SK-N-SH treated with all-trans-retinoic acid at 6 μM for 48 hours (cell line): ENCODE measurements around the gene CRYBA4.

ENCODE experiments used
- ATAC-seq: fragments of 200-7000 bp; cut with Tn5 transposase; 3 replicates; pipeline ENCODE4 v1.9.1; 2020; ENCODE audit warnings: mild to moderate bottlenecking, moderate library complexity
- ARNTL ChIP-seq: fragments of 450-650 bp; formaldehyde crosslinking; IDR thresholded peaks from 2 replicates; pipeline ENCODE4 v1.5.0; 2020; ENCODE audit warnings: low read depth, mild to moderate bottlenecking, moderate library complexity, borderline replicate concordance
- BACH2 ChIP-seq: fragments of 250-450 bp; sonication (Bioruptor Pico); IDR thresholded peaks from 2 replicates; pipeline ENCODE4 v1.9.0; 2021; ENCODE audit warnings: mild to moderate bottlenecking, borderline replicate concordance
- CSDC2 ChIP-seq: fragments of 250-450 bp; sonication (Bioruptor Pico); IDR thresholded peaks from 2 replicates; pipeline ENCODE4 v1.5.0; 2020; ENCODE audit warnings: mild to moderate bottlenecking, moderate library complexity
- ISL1 ChIP-seq: fragments of 250-450 bp; sonication (Bioruptor Pico); IDR thresholded peaks from 2 replicates; pipeline ENCODE4 v2.1.2; 2022; ENCODE audit warnings: mild to moderate bottlenecking, moderate library complexity
- OSR1 ChIP-seq: fragments of 250-450 bp; sonication (Bioruptor Pico); IDR thresholded peaks from 2 replicates; pipeline ENCODE4 v1.8.0; 2022; ENCODE audit warnings: moderate library complexity, mild to moderate bottlenecking, inconsistent platforms
- PPARA ChIP-seq: fragments of 250-450 bp; sonication (Bioruptor Pico); IDR thresholded peaks from 2 replicates; pipeline ENCODE4 v1.5.0; 2020; ENCODE audit warnings: mild to moderate bottlenecking, borderline replicate concordance
- TCF4 ChIP-seq: fragments of 250-450 bp; sonication (Bioruptor Pico); IDR thresholded peaks from 2 replicates; pipeline ENCODE4 v1.8.0; 2021; ENCODE audit warnings: mild to moderate bottlenecking, moderate library complexity, borderline replicate concordance
- TOX ChIP-seq: fragments of 250-450 bp; sonication (Bioruptor Pico); IDR thresholded peaks from 2 replicates; pipeline ENCODE4 v1.8.0; 2021; ENCODE audit warnings: mild to moderate bottlenecking, moderate library complexity, borderline replicate concordance
- ZC3H10 ChIP-seq: fragments of 250-450 bp; sonication (Bioruptor Pico); IDR thresholded peaks from 2 replicates; pipeline ENCODE4 v1.5.1; 2021; ENCODE audit warnings: mild to moderate bottlenecking, moderate library complexity
- ZFP30 ChIP-seq: fragments of 450-650 bp; formaldehyde crosslinking; IDR thresholded peaks from 2 replicates; pipeline ENCODE4 v1.5.0; 2022; ENCODE audit warnings: mild to moderate bottlenecking, moderate library complexity
- ZNF565 ChIP-seq: fragments of 450-650 bp; formaldehyde crosslinking; conservative IDR thresholded peaks from 2 replicates; pipeline ENCODE4 v1.5.0; 2020; ENCODE audit warnings: low read depth, mild to moderate bottlenecking, moderate library complexity
- ZNF70 ChIP-seq: fragments of 450-650 bp; formaldehyde crosslinking; IDR thresholded peaks from 2 replicates; pipeline ENCODE4 v1.5.0; 2020; ENCODE audit warnings: mild to moderate bottlenecking, moderate library complexity
- TF ChIP-seq, protein P1 (sequence below): fragments of 250-450 bp; sonication (Bioruptor Pico); IDR thresholded peaks from 2 replicates; pipeline ENCODE4 v1.5.0; 2020; ENCODE audit warnings: mild to moderate bottlenecking, moderate library complexity
- TF ChIP-seq, protein P2 (sequence below): fragments of 250-450 bp; sonication (Bioruptor Pico); IDR thresholded peaks from 2 replicates; pipeline ENCODE4 v1.8.0; 2020; ENCODE audit warnings: mild to moderate bottlenecking, moderate library complexity, borderline replicate concordance
- TF ChIP-seq, protein P3 (sequence below): fragments of 250-450 bp; sonication (Bioruptor Pico); IDR thresholded peaks from 2 replicates; pipeline ENCODE4 v1.5.1; 2021; ENCODE audit warnings: mild to moderate bottlenecking, moderate library complexity

CRYBA4 gene

DNA sequence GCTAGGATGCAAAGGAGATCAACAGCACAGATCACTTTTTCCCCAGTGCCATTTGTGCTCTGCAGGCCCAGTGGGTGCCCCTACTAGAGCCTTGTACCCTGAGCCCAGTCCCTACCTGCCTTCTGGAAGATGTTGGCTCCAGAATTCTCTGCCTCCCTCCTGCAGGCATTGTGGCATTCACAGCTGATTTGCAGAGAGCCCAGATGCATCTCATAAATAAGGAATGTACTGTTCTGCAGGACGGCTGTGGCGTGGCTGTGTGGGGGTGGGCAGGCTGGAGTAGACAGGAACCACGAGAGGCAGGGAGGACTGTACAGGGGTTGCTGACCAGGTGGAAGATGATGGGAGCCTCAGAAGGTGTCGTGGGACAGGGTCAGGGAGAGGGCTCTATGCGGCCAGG is 24.4 kb downstream of the CRYBA4 start (continued):
- TF ChIP-seq, protein P1, sequence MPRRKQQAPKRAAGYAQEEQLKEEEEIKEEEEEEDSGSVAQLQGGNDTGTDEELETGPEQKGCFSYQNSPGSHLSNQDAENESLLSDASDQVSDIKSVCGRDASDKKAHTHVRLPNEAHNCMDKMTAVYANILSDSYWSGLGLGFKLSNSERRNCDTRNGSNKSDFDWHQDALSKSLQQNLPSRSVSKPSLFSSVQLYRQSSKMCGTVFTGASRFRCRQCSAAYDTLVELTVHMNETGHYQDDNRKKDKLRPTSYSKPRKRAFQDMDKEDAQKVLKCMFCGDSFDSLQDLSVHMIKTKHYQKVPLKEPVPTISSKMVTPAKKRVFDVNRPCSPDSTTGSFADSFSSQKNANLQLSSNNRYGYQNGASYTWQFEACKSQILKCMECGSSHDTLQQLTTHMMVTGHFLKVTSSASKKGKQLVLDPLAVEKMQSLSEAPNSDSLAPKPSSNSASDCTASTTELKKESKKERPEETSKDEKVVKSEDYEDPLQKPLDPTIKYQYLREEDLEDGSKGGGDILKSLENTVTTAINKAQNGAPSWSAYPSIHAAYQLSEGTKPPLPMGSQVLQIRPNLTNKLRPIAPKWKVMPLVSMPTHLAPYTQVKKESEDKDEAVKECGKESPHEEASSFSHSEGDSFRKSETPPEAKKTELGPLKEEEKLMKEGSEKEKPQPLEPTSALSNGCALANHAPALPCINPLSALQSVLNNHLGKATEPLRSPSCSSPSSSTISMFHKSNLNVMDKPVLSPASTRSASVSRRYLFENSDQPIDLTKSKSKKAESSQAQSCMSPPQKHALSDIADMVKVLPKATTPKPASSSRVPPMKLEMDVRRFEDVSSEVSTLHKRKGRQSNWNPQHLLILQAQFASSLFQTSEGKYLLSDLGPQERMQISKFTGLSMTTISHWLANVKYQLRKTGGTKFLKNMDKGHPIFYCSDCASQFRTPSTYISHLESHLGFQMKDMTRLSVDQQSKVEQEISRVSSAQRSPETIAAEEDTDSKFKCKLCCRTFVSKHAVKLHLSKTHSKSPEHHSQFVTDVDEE (CRISPR knock-in tag), result no peak
- TF ChIP-seq TOX (CRISPR knock-in tag), result no peak
- no peak for TF ChIP-seq CSDC2 (CRISPR knock-in tag)
- no peak for TF ChIP-seq ZC3H10 (CRISPR knock-in tag)
- TF ChIP-seq, protein P2, sequence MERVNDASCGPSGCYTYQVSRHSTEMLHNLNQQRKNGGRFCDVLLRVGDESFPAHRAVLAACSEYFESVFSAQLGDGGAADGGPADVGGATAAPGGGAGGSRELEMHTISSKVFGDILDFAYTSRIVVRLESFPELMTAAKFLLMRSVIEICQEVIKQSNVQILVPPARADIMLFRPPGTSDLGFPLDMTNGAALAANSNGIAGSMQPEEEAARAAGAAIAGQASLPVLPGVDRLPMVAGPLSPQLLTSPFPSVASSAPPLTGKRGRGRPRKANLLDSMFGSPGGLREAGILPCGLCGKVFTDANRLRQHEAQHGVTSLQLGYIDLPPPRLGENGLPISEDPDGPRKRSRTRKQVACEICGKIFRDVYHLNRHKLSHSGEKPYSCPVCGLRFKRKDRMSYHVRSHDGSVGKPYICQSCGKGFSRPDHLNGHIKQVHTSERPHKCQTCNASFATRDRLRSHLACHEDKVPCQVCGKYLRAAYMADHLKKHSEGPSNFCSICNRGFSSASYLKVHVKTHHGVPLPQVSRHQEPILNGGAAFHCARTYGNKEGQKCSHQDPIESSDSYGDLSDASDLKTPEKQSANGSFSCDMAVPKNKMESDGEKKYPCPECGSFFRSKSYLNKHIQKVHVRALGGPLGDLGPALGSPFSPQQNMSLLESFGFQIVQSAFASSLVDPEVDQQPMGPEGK (CRISPR knock-in tag), result no peak
- TF ChIP-seq, all 23 proteins: peak for 0

DNA sequence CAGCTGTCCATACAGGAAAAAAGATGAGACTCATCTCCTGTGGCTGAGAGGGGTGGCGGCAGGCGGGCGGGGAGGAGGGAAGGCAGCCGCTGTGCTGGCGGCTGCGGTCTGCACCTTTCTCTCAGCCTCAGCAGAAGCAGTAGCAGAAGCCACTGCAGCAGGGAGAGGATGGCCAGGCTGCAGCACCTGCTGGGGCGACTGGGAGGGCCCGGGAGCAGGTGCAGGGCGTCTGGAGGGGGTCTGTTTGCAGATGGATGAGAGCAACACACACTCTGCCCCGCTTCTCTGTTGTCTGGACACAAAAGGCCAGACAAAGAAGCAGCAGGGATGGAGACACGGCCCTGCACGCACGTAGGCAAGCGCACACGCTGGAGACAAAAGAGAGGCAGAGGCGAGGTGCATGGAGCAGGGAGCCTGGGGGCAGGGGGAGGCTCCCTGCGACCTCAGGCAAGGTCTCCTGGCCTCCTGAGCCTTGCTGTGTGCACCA is 26.3 kb downstream of the CRYBA4 start:
- TF ChIP-seq ZNF70 (no peak), BACH2 (CRISPR knock-in tag) (no peak), PPARA (CRISPR knock-in tag) (no peak), TOX (CRISPR knock-in tag) (no peak), ZNF565 (CRISPR knock-in tag) (no peak), OSR1 (no peak)
- TF ChIP-seq, protein P3, sequence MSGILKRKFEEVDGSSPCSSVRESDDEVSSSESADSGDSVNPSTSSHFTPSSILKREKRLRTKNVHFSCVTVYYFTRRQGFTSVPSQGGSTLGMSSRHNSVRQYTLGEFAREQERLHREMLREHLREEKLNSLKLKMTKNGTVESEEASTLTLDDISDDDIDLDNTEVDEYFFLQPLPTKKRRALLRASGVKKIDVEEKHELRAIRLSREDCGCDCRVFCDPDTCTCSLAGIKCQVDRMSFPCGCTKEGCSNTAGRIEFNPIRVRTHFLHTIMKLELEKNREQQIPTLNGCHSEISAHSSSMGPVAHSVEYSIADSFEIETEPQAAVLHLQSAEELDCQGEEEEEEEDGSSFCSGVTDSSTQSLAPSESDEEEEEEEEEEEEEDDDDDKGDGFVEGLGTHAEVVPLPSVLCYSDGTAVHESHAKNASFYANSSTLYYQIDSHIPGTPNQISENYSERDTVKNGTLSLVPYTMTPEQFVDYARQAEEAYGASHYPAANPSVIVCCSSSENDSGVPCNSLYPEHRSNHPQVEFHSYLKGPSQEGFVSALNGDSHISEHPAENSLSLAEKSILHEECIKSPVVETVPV (CRISPR knock-in tag), result no peak
- TF ChIP-seq, protein P2 (CRISPR knock-in tag), result no peak
- TF ChIP-seq, protein P1 (CRISPR knock-in tag), result no peak
- no peak for ATAC-seq

DNA sequence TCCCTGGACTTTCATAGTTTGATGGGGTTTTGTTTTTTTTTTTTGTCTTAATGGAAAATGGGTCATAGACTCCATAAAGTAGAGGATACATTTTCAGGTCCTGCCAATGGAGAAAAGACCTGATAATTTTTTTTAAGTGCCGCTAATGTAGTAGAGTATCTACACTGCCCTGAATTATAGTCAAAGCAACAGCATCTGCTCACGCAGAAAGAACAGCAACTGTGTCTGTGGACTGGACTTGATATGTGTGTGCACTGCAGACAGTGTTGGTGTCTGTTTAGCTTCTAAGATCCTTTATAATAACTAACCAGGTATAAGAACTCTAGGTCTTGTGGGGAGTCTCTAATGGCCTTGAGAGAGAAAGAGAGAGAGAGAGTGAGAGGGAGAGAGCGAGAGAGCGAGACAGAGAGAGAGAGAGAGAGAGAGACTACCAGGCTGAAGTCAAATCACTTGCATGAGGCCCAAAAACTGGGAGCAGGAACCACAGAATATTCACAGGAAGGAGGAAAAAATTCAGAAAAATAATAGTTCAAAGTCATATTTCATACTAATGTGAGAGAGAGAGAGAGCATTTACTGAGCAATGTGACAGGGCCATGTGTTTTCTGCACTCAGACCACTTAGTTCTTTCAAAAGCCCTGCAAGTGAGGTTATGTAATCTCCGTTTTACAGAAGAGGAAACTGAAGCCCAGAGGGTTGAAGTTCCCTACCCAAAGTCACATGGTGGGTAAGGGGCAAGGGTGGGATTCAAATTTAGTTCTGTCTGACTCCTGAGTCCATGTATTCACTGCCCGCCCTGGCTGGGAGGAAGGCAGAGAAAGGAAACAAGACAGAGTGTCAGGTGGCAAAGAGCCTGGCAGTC is 27.0 kb downstream of the CRYBA4 start:
- TF ChIP-seq ZFP30 (CRISPR knock-in tag), result no peak
- TF ChIP-seq, protein P1 (CRISPR knock-in tag), result no peak
- TF ChIP-seq ZNF70, result no peak
- TF ChIP-seq TCF4 (CRISPR knock-in tag), result 0 out of 2 replicates have a peak, but pooled peaks have one; percentile 26
- peak; percentile 39; the same call in 1 of the 2 replicates for TF ChIP-seq ISL1
- no peak for TF ChIP-seq ARNTL
- TF ChIP-seq, protein P3 (CRISPR knock-in tag), result no peak
- no peak for ATAC-seq
